Adrenal gland (tissue), 12 donors: Measurements from ENCODE around the gene RAB1B. TPM values are rescaled to one million over a fixed set of nuclear protein-coding genes. Genes with fewer than 3 reads are reported as not detected.

Experiments used
- DNase-seq, 7 donors: peaks; one replicate each; pipeline ENCODE4 v3.0.0-alpha.2; 2019 to 2020
- H3K27ac ChIP-seq, 5 donors: fragments of 200-600 bp; sonication (generic) in 4 of 5; 1 replicate in 3 of 5; 2 replicates in 2 of 5; pipeline versions ENCODE4 v1.5.1 to v1.8.0; 2016 to 2020; ENCODE audit warnings: mild to moderate bottlenecking in 1 of 5
- H3K27me3 ChIP-seq: fragments of 200-600 bp; 2 replicates; pipeline ENCODE4 v1.8.0; 2021
- H3K36me3 ChIP-seq, 2 donors: fragments of 200-600 bp; replicated peaks in 1 of 2; 1 replicate in 1 of 2; 2 replicates in 1 of 2; pipeline versions ENCODE4 v1.5.1 to v1.8.0; 2018 to 2022
- H3K4me1 ChIP-seq, 2 donors: fragments of 200-600 bp; replicated peaks in 1 of 2; 1 replicate in 1 of 2; 2 replicates in 1 of 2; pipeline versions ENCODE4 v1.5.1 to v1.8.0; 2018 to 2021
- H3K4me3 ChIP-seq, 4 donors: fragments of 200-600 bp; sonication (generic) in 3 of 4; one replicate each; pipeline ENCODE4 v1.5.1; 2016 to 2018
- H3K9me3 ChIP-seq, 3 donors: fragments of 200-600 bp; sonication (generic) in 1 of 3; replicated peaks in 1 of 3; 1 replicate in 2 of 3; 2 replicates in 1 of 3; pipeline versions ENCODE4 v1.5.1 to v1.8.0; 2016 to 2021
- CTCF ChIP-seq, 6 experiments: fragments of 450-650 bp in 4 of 6; fragments of 200-600 bp in 2 of 6; sonication (generic) in 1 of 6; IDR thresholded peaks; 1 replicate in 5 of 6; 2 replicates in 1 of 6; pipeline versions ENCODE4 v1.5.1 to v1.8.0; 2016 to 2021; ENCODE audit warnings: antibody characterized with exemption in 6 of 6, mild to moderate bottlenecking in 2 of 6, moderate library complexity in 1 of 6
- POLR2A ChIP-seq, 2 donors: fragments of 450-650 bp; IDR thresholded peaks; one replicate each; pipeline ENCODE4 v1.6.1; 2017; ENCODE audit warnings: antibody characterized with exemption in 2 of 2, mild to moderate bottlenecking in 2 of 2, moderate library complexity in 1 of 2
- WGBS, 4 donors: extraction: QIAGEN DNeasy Blood & Tissue Kit in 2 of 4; methylation state at CpG; one replicate each; pipeline versions ENCODE4 v1.1.5 to v1.1.7; 2013 to 2017; 5-methylcytosine and 5-hydroxymethylcytosine counted together
- intact Hi-C, 2 donors: fragments of 100-400 bp; cut with DNase I; formaldehyde crosslinking; loops; one replicate each; pipeline versions ENCODE4 v1.14.1 to v1.15.0; 2022 to 2023
- polyA plus RNA-seq, 3 donors: library from polyadenylated mRNA; stranded (reverse); fragments of 200-250 nt in 2 of 3; fragments of 350-450 nt in 1 of 3; fragmentation: Illumina TruSeq in 1 of 3; extraction: RNeasy Lipid Tissue Mini Kit (QIAGEN cat#74804) in 1 of 3; gene quantifications; one replicate each; pipeline ENCODE4 v1.2.3, GENCODE V29; 2013 to 2014
- total RNA-seq, 9 donors: library from RNA; depleted of rRNA in 4 of 9; stranded (reverse); fragments of >200 nt in 4 of 9; fragments of 120-200 nt in 1 of 9; fragmentation: NEBNext Ultra II Directional in 1 of 9; extraction: Animal tissue kit (Norgen Biotek cat#: 25700) in 1 of 9; gene quantifications; one replicate each; pipeline versions ENCODE4 v1.1.0 to v1.2.4, GENCODE V29; 2013 to 2023
- donor health status: healthy with polysubstance abuse.
- donor health status: Bipolar disorder and iron deficiency.
- donor health status: DM: yes; HTN: yes; CAD: no.
- donor health status: DM: no; HTN: no; CAD: no.
- donor health status: DM: no; HTN: no; CAD: no.
- donor health status: DM: yes; HTN: yes; CAD: no.

Gene RAB1B
- total and polyA plus RNA-seq, 12 donors: 109 to 190 (median 162) TPM

DNA sequence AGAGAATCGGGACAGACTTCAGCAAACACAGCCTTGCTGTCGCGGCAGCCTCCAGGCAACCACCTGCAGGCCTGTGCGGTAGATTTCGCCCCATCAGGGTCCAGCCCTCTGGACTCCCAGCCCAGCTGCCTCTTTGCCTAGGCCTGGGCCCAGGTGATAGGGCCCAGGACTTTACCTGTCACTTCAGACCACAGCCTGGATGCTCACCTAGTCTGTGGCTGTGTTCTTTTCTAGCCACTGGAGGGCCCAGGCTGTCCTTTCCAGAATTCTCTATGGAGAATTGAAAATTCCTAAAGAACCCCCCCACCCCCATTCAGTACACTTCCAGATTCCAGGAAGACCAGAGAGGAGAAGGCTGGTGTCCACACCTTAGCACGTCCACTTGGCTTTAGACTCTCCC, 30.6 kb upstream of the RAB1B start:
- TF ChIP-seq POLR2A (IDR thresholded peaks at IDR 0.05): no peak
- no peak for TF ChIP-seq CTCF (IDR thresholded peaks at IDR 0.05)
- Histone ChIP-seq H3K27me3 (no peaks in the 10 kb centered on the region), H3K27ac (no peak overlapping the region), H3K9me3 (no peaks in the 10 kb centered on the region), H3K36me3 (peaks cover 0 to 65% of the 10 kb centered on the region in 2 donors), H3K4me3 (no peak overlapping the region), H3K4me1 (no peaks in the 10 kb centered on the region)
- intact Hi-C loops: no loop called here
- 93 to 100% (median 96%) methylated on average over 3 to 6 of the region's 6 CpGs for WGBS, 4 donors
- no peak for DNase-seq

GRCh38 chr11:66238786-66239413, 29.5 kb upstream of the RAB1B start:
- intact Hi-C loops: no loop called here
- TF ChIP-seq CTCF (IDR thresholded peaks at IDR 0.05) (no peak), POLR2A (IDR thresholded peaks at IDR 0.05) (no peak)
- Histone ChIP-seq H3K27ac (no peak overlapping the region), H3K36me3 (peaks cover 0 to 56% of the 10 kb centered on the region in 2 donors), H3K4me3 (no peak overlapping the region), H3K27me3 (no peaks in the 10 kb centered on the region), H3K4me1 (no peaks in the 10 kb centered on the region), H3K9me3 (no peaks in the 10 kb centered on the region)
- WGBS, 4 donors: 94 to 95% (median 95%) methylated on average over 14 to 17 of the region's 17 CpGs
- no peak for DNase-seq

DNA sequence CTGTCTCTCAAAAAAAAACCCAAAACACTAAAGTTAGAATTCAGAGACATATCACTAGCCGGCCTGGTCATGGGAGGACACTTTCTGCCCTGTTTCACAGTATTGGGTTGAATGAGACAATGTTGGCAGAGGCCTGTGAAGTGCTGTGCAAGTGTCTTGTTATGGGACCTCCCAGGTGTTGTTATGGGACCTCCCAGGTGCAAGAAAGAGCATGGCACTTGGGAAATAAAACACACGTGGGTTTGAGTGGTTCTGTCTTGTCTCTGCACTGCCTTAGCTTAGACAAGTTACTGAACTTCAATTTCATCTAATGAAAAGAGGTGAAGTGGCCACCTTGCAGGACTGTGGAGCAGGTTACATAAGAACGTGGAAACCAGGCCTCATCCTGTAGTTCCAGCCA, 28.9 kb upstream of the RAB1B start:
- peaks cover 0 to 50% of the 10 kb centered on the region in 2 donors for H3K36me3 ChIP-seq
- intact Hi-C loops: no loop called here

More for the DNA sequence above, 28.9 kb upstream of the RAB1B start:
- Histone ChIP-seq H3K4me3 (no peak overlapping the region), H3K27me3 (no peaks in the 10 kb centered on the region), H3K4me1 (no peaks in the 10 kb centered on the region), H3K27ac (no peak overlapping the region), H3K9me3 (no peaks in the 10 kb centered on the region)
- WGBS, 4 donors: 78 to 90% (median 84%) methylated on average over 3 of the region's 3 CpGs
- no peak for DNase-seq
- TF ChIP-seq CTCF (IDR thresholded peaks at IDR 0.05): no peak
- TF ChIP-seq POLR2A (IDR thresholded peaks at IDR 0.05): no peak
